K562 (cell line): ENCODE data around the gene MTSS2. TPM values are rescaled to one million over a fixed set of nuclear protein-coding genes. Genes with fewer than 3 reads are reported as not detected.
A peak's percentile ranks its signal among the peaks of the same experiment; 100 is the strongest.

Experiments
- ATAC-seq: fragments of 200-7000 bp; cut with Tn5 transposase; 3 replicates; pipeline ENCODE4 v1.9.1; 2020; ENCODE audit warnings: moderate library complexity
- BruUV-seq: library from RNA; stranded (reverse); fragments of 400-500 nt; replicated peaks from 2 replicates; lab custom pipeline; 2021; lab: Mats Ljungman, UMichigan
- CTCF ChIA-PET: fragments of 300-600 bp; formaldehyde crosslinking; extraction: SDS; loops from one replicate; lab custom pipeline; 2021; ENCODE audit warnings: low intra/inter-chr PET ratio; lab: Yijun Ruan, JAX
- POLR2A ChIA-PET: fragments of 300-600, 350-650 bp; sonication (Branson Sonifier 250); formaldehyde crosslinking; extraction: SDS; loops from one replicate; lab custom pipeline; 2021; ENCODE audit warnings: antibody characterized with exemption, inconsistent platforms; lab: Yijun Ruan, JAX
- DNase-seq, 4 experiments: peaks; one replicate each; pipeline versions ENCODE4 v3.0.0 to v3.0.0-alpha.2; 2011 to 2018; ENCODE audit warnings: low spot score in 3 of 4, mixed read lengths in 3 of 4; ENCODE audit errors: extremely low read depth in 1 of 4
- FAIRE-seq: peaks from 2 replicates; lab custom pipeline; 2011; peaks lifted over from hg19 to GRCh38; lab: Jason Lieb, UNC
- H2AFZ ChIP-seq: 2 replicates; pipeline ENCODE4 v1.6.0; 2011; ENCODE audit warnings: low read depth, low read length, control low read depth, inconsistent platforms
- H3K27ac ChIP-seq: fragments of 200-600 bp; 3 replicates; pipeline ENCODE4 v1.8.0; 2011; ENCODE audit warnings: low read depth, mild to moderate bottlenecking, control low read depth, inconsistent platforms, low read length, moderate library complexity, mixed read lengths; ENCODE audit errors: extremely low read depth
- H3K27me3 ChIP-seq, 2 experiments: fragments of 300-600 bp in 1 of 2; 2 replicates in 1 of 2; 3 replicates in 1 of 2; pipeline versions ENCODE4 v1.6.0 to v1.8.0; 2011; ENCODE audit warnings: inconsistent platforms in 2 of 2, low read length in 2 of 2, mild to moderate bottlenecking in 1 of 2, mixed read lengths in 1 of 2, moderate library complexity in 1 of 2; ENCODE audit not compliant: control insufficient read depth in 2 of 2, insufficient read depth in 2 of 2
- H3K36me3 ChIP-seq: fragments of 300-600 bp; 3 replicates; pipeline ENCODE4 v1.8.0; 2011; ENCODE audit warnings: mild to moderate bottlenecking, low read length, inconsistent platforms; ENCODE audit not compliant: control insufficient read depth, insufficient read depth
- H3K4me1 ChIP-seq, 2 experiments: fragments of 200-600 bp in 1 of 2; replicated peaks in 1 of 2; 2 replicates in 1 of 2; 3 replicates in 1 of 2; pipeline versions ENCODE4 v1.5.1 to v1.8.0; 2011; ENCODE audit warnings: inconsistent platforms in 2 of 2, low read length in 2 of 2, mild to moderate bottlenecking in 1 of 2, mixed read lengths in 1 of 2, moderate library complexity in 1 of 2; ENCODE audit not compliant: control insufficient read depth in 2 of 2, insufficient read depth in 2 of 2
- H3K4me2 ChIP-seq: 2 replicates; pipeline ENCODE4 v1.6.1; 2011; ENCODE audit warnings: low read length, control low read depth, inconsistent platforms, mixed read lengths; ENCODE audit not compliant: insufficient read depth
- H3K4me3 ChIP-seq: fragments of 200-600 bp; sonication (generic), shearing (Covaris generic); 2 replicates; pipeline ENCODE4 v1.5.1; 2016; ENCODE audit warnings: control low read depth, inconsistent platforms
- H3K79me2 ChIP-seq: fragments of 200-600 bp; 3 replicates; pipeline ENCODE4 v1.8.0; 2011; ENCODE audit warnings: low read length, inconsistent platforms; ENCODE audit not compliant: control insufficient read depth, insufficient read depth
- H3K9ac ChIP-seq, 2 experiments: 2 replicates each; pipeline versions ENCODE4 v1.6.0 to v1.6.1; 2011; ENCODE audit warnings: low read depth in 2 of 2, low read length in 2 of 2, control low read depth in 1 of 2, inconsistent platforms in 1 of 2, mild to moderate bottlenecking in 1 of 2, mixed read lengths in 1 of 2; ENCODE audit not compliant: insufficient read depth in 1 of 2
- H3K9me1 ChIP-seq: one replicate; pipeline ENCODE4 v1.6.0; 2011; ENCODE audit warnings: inconsistent platforms, mild to moderate bottlenecking, low read length, moderate library complexity; ENCODE audit not compliant: control insufficient read depth, insufficient read depth
- H3K9me3 ChIP-seq: replicated peaks from 2 replicates; pipeline ENCODE4 v1.5.1; 2011; ENCODE audit warnings: low read depth, low read length, inconsistent platforms; ENCODE audit not compliant: control insufficient read depth, insufficient read depth
- H4K20me1 ChIP-seq: replicated peaks from 2 replicates; pipeline ENCODE4 v1.6.1; 2011; ENCODE audit warnings: low read length, inconsistent platforms, mixed read lengths; ENCODE audit not compliant: control insufficient read depth, insufficient read depth
- MTA1 ChIP-seq: fragments of 450-650 bp; IDR thresholded peaks from 2 replicates; pipeline ENCODE4 v1.6.1; 2017; ENCODE audit warnings: borderline replicate concordance
- NFIX ChIP-seq: fragments of 250-450 bp; sonication (Bioruptor Pico); IDR thresholded peaks from 2 replicates; pipeline ENCODE4 v1.4.0; 2020; ENCODE audit warnings: low read depth, mild to moderate bottlenecking, moderate library complexity
- RAD21 ChIP-seq, 2 experiments: fragments of 250-450 bp in 1 of 2; fragments of 450-650 bp in 1 of 2; sonication (Bioruptor Pico) in 1 of 2; formaldehyde crosslinking in 1 of 2; IDR thresholded peaks in 1 of 2; conservative IDR thresholded peaks in 1 of 2; 2 replicates each; pipeline versions ENCODE4 v1.4.0 to v1.8.0; 2020 to 2022; ENCODE audit warnings: mild to moderate bottlenecking in 2 of 2, moderate library complexity in 1 of 2
- SREBF2 ChIP-seq: sonication (generic); formaldehyde crosslinking; IDR thresholded peaks from 2 replicates; pipeline ENCODE4 v1.4.0; 2020; ENCODE audit warnings: mild to moderate bottlenecking, missing genetic modification reagents
- ZBTB17 ChIP-seq: fragments of 450-650 bp; formaldehyde crosslinking; IDR thresholded peaks from 2 replicates; pipeline ENCODE4 v1.4.0; 2020; ENCODE audit warnings: mild to moderate bottlenecking
- WGBS: fragments of 100-300 bp; shearing (Covaris generic); methylation state at CpG from one replicate; pipeline ENCODE4 v1.1.6; 2016; ENCODE audit warnings: low coverage, mixed read lengths; ENCODE audit not compliant: insufficient coverage; ENCODE audit errors: missing lambda C conversion rate; 5-methylcytosine and 5-hydroxymethylcytosine counted together
- in situ Hi-C: fragments of 300-500 bp; cut with MboI; formaldehyde crosslinking; loops from 4 replicates; pipeline ENCODE4 v1.15.0; 2018; ENCODE audit warnings: inconsistent platforms, mixed read lengths
- intact Hi-C: fragments of 100-400 bp; cut with micrococcal nuclease; formaldehyde crosslinking; loops from 2 replicates; pipeline ENCODE4 v1.14.2; 2022
- polyA plus RNA-seq, 8 experiments: library from polyadenylated mRNA; depleted of rRNA in 4 of 8; stranded (reverse) in 5 of 8; unstranded in 3 of 8; fragments of >200 nt; fragmentation: Nextera tagmentation in 2 of 8; fragmentation: Illumina TruSeq in 1 of 8; extraction: Ambion mirVana in 2 of 8; extraction: Trizol in 1 of 8; gene quantifications; 2 replicates each; pipeline versions ENCODE4 v1.2.1 to v1.2.3, GENCODE V29; 2011 to 2014; ENCODE audit warnings: inconsistent platforms in 1 of 8, missing spikeins in 1 of 8
- total RNA-seq, 7 experiments: library from RNA; depleted of rRNA in 6 of 7; stranded (reverse); fragments of >200 nt in 6 of 7; fragmentation: Illumina TruSeq in 2 of 7; extraction: Trizol in 2 of 7; gene quantifications; 2 replicates each; pipeline versions ENCODE4 v1.2.1 to v1.2.3, GENCODE V29; 2011 to 2021; ENCODE audit warnings: low replicate concordance in 1 of 7
- TF ChIP-seq, protein P1 (sequence below), 3 experiments: IDR thresholded peaks in 2 of 3; conservative IDR thresholded peaks in 1 of 3; 2 replicates each; pipeline ENCODE4 v1.5.1; 2011 to 2012; ENCODE audit warnings: low read length in 3 of 3, mild to moderate bottlenecking in 3 of 3, control low read depth in 2 of 3, improper control_type of control experiment in 1 of 3, inconsistent platforms in 1 of 3, low read depth in 1 of 3, mixed read lengths in 1 of 3, moderate library complexity in 1 of 3; ENCODE audit not compliant: insufficient read depth in 2 of 3

MTSS2 gene
- total and polyA plus RNA-seq, 9 of the 15 experiments (the other 6 are each of a cell fraction or from before 2014, with no cell fraction given), result 0.11 to 60.3 (median 16.9) TPM

DNA sequence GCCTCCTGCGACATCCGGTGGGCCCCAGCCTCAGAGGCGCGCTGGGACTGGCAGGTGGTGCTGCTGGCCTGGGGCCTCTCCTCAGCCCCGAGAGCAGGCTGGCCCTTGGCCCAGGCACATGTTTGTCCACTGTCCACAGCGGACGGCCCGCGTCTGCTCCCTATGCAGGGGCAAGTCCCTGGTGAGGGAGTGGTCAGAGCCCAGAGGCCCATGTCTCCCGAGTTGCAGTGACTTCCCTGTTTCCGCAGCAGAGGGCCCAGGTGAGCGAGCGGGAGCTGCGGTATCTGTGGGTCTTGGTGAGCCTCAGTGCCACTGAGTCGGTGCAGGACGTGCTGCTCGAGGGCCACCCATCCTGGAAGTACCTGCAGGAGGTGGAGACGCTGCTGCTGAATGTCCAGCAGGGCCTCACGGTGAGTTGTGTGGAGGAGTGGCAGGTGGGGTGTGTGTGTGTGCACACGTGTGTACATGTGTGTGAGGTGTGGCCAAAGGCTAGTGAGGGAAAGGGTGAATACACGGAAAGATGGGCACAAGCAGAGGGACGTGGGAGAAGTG, 29.1 kb downstream of the MTSS2 start:
- Histone ChIP-seq H3K4me1 (peaks cover 6 to 37% of the 10 kb centered on the region in 2 experiments), H3K27me3 (no peaks in the 10 kb centered on the region), H3K9ac (peak overlapping the region in 1 of 2 experiments; percentile 56; a peak in 1 of 4 replicates), H3K27ac (no peak overlapping the region), H3K4me2 (no peak overlapping the region), H3K9me1 (no peaks in the 10 kb centered on the region), H3K79me2 (no peaks in the 10 kb centered on the region), H3K9me3 (no peaks in the 10 kb centered on the region), H4K20me1 (no peaks in the 10 kb centered on the region)
- 35% methylated on average over 14 of the region's 22 CpGs for WGBS
- ChIA-PET POLR2A (interaction anchor here (0.6 kb wide), 1 partner anchor 8 kb away, joined by 3 read pairs; no protein-coding TSS in a partner anchor), CTCF (no interaction called here)
- FAIRE-seq, result no peak
- intact Hi-C loops, result loop anchor here (10.0 kb wide), 1 partner anchor 132 kb away; the partner anchor contains the start of genes COG4 and SF3B3
- DNase-seq, result no peak
- peak in 1 of 2 experiments; percentile 24; a peak in 1 of 4 replicates for TF ChIP-seq RAD21 (CRISPR knock-in tag; conservative IDR thresholded peaks at IDR 0.05 in 1 of 2, IDR thresholded peaks at IDR 0.05 in 1 of 2)
- TF ChIP-seq SREBF2, result no peak
- TF ChIP-seq MTA1, result no peak
- no peak for TF ChIP-seq ZBTB17 (CRISPR knock-in tag)
- TF ChIP-seq, protein P1, sequence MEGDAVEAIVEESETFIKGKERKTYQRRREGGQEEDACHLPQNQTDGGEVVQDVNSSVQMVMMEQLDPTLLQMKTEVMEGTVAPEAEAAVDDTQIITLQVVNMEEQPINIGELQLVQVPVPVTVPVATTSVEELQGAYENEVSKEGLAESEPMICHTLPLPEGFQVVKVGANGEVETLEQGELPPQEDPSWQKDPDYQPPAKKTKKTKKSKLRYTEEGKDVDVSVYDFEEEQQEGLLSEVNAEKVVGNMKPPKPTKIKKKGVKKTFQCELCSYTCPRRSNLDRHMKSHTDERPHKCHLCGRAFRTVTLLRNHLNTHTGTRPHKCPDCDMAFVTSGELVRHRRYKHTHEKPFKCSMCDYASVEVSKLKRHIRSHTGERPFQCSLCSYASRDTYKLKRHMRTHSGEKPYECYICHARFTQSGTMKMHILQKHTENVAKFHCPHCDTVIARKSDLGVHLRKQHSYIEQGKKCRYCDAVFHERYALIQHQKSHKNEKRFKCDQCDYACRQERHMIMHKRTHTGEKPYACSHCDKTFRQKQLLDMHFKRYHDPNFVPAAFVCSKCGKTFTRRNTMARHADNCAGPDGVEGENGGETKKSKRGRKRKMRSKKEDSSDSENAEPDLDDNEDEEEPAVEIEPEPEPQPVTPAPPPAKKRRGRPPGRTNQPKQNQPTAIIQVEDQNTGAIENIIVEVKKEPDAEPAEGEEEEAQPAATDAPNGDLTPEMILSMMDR (IDR thresholded peaks at IDR 0.05 in 2 of 3, conservative IDR thresholded peaks at IDR 0.05 in 1 of 3; ENCODE audit: insufficient read depth in 2 of 3, low read depth in 1 of 3, low read length in 3 of 3), result peak in 2 of 3 experiments; percentile 12 to 19; a peak in 2 of 6 replicates
- TF ChIP-seq NFIX (CRISPR knock-in tag), result no peak
- TF ChIP-seq, all 486 proteins: peak for 2
- no TSS peak for BruUV-seq
- peak overlapping the region; percentile 7; the same call in 1 of the 2 replicates for H2AFZ ChIP-seq
- H3K4me3 ChIP-seq, result no peak overlapping the region
- no peaks in the 10 kb centered on the region for H3K36me3 ChIP-seq
- peak; percentile 7; the same call in 1 of the 3 replicates for ATAC-seq
- in situ Hi-C loops, result no loop called here
